GM23338 (cell line): ENCODE data around the gene CGA. TPM values are rescaled to one million over a fixed set of nuclear protein-coding genes. Genes with fewer than 3 reads are reported as not detected.
A peak's percentile ranks its signal among the peaks of the same experiment; 100 is the strongest.

Experiments
- ATAC-seq: fragments of 200-7000 bp; cut with Tn5 transposase; 3 replicates; pipeline ENCODE4 v1.9.1; 2020
- DNase-seq: peaks from one replicate; pipeline ENCODE4 v3.0.0-alpha.2; 2015; ENCODE audit warnings: low spot score
- H2AFZ ChIP-seq: fragments of 200-600 bp; sonication (generic); 2 replicates; pipeline ENCODE4 v1.8.0; 2016; ENCODE audit warnings: antibody characterized with exemption, mild to moderate bottlenecking, moderate library complexity
- H3F3A ChIP-seq: fragments of 200-600 bp; sonication (generic); replicated peaks from 2 replicates; pipeline ENCODE4 v1.8.0; 2017; ENCODE audit warnings: antibody characterized with exemption, mixed run types, low read depth
- H3K27ac ChIP-seq: fragments of 200-600 bp; sonication (generic); 2 replicates; pipeline ENCODE4 v1.6.1; 2016; ENCODE audit warnings: low read depth
- H3K27me3 ChIP-seq: fragments of 200-600 bp; sonication (generic); 2 replicates; pipeline ENCODE4 v1.8.0; 2016; ENCODE audit warnings: mild to moderate bottlenecking, mixed run types, moderate library complexity; ENCODE audit not compliant: insufficient read depth
- H3K36me3 ChIP-seq: fragments of 200-600 bp; sonication (generic); 2 replicates; pipeline ENCODE4 v1.8.0; 2016; ENCODE audit warnings: mild to moderate bottlenecking; ENCODE audit not compliant: insufficient read depth
- H3K4me1 ChIP-seq: fragments of 200-600 bp; sonication (generic); 2 replicates; pipeline ENCODE4 v1.8.0; 2016; ENCODE audit warnings: mild to moderate bottlenecking, moderate library complexity; ENCODE audit not compliant: insufficient read depth
- H3K4me2 ChIP-seq: fragments of 200-600 bp; sonication (generic); 2 replicates; pipeline ENCODE4 v1.7.1; 2017; ENCODE audit warnings: mixed run types
- H3K4me3 ChIP-seq: fragments of 200-600 bp; sonication (generic); 2 replicates; pipeline ENCODE4 v1.6.1; 2016; ENCODE audit warnings: mixed run types
- H3K79me2 ChIP-seq: fragments of 200-600 bp; sonication (generic); replicated peaks from 2 replicates; pipeline ENCODE4 v1.8.0; 2017; ENCODE audit warnings: mild to moderate bottlenecking; ENCODE audit not compliant: insufficient read depth
- H3K9me2 ChIP-seq: fragments of 200-600 bp; sonication (generic); 2 replicates; pipeline ENCODE4 v1.8.0; 2017; ENCODE audit not compliant: insufficient read depth
- H4K20me1 ChIP-seq: fragments of 200-600 bp; sonication (generic); replicated peaks from 2 replicates; pipeline ENCODE4 v1.8.0; 2017; ENCODE audit warnings: mild to moderate bottlenecking; ENCODE audit not compliant: insufficient read depth
- H3K27ac Mint-ChIP-seq: 2 replicates; pipeline ENCODE4 v1.8.0; 2020; ENCODE audit warnings: inconsistent platforms, mild to moderate bottlenecking, moderate library complexity, mixed read lengths
- H3K27me3 Mint-ChIP-seq: 3 replicates; pipeline ENCODE4 v1.8.0; 2022; ENCODE audit warnings: low read depth, mild to moderate bottlenecking, moderate library complexity, mixed read lengths, inconsistent platforms; ENCODE audit not compliant: insufficient read depth, poor library complexity
- H3K36me3 Mint-ChIP-seq: 3 replicates; pipeline ENCODE4 v1.8.0; 2021; ENCODE audit warnings: low read depth, mild to moderate bottlenecking, inconsistent platforms, moderate library complexity, mixed read lengths
- H3K4me1 Mint-ChIP-seq: 3 replicates; pipeline ENCODE4 v1.8.0; 2020; ENCODE audit warnings: mild to moderate bottlenecking, inconsistent platforms, mixed read lengths
- H3K4me3 Mint-ChIP-seq: 3 replicates; pipeline ENCODE4 v1.8.0; 2021; ENCODE audit warnings: moderate library complexity, mild to moderate bottlenecking, inconsistent platforms, mixed read lengths
- H3K9me3 Mint-ChIP-seq: 3 replicates; pipeline ENCODE4 v1.8.0; 2020; ENCODE audit warnings: moderate library complexity, mild to moderate bottlenecking, inconsistent platforms, mixed read lengths
- CREB1 ChIP-seq: fragments of 250-450 bp; sonication (Bioruptor Pico); IDR thresholded peaks from 2 replicates; pipeline ENCODE4 v1.5.0; 2020; ENCODE audit warnings: low read depth, mild to moderate bottlenecking, moderate library complexity
- EZH2 ChIP-seq: fragments of 200-600 bp; sonication (generic); IDR thresholded peaks from one replicate; pipeline ENCODE4 v1.8.0; 2017; ENCODE audit warnings: antibody characterized with exemption, mild to moderate bottlenecking, low read depth; ENCODE audit not compliant: unreplicated experiment
- EZH2phosphoT487 ChIP-seq: fragments of 200-600 bp; sonication (generic); IDR thresholded peaks from one replicate; pipeline ENCODE4 v1.8.1; 2018; ENCODE audit warnings: antibody characterized with exemption; ENCODE audit not compliant: unreplicated experiment
- JUNB ChIP-seq: IDR thresholded peaks from one replicate; pipeline ENCODE4 v1.6.1; 2016; ENCODE audit warnings: antibody characterized with exemption; ENCODE audit not compliant: unreplicated experiment
- NANOG ChIP-seq: IDR thresholded peaks from 2 replicates; pipeline ENCODE4 v1.6.1; 2016; ENCODE audit warnings: antibody characterized with exemption, borderline replicate concordance
- POLR2AphosphoS5 ChIP-seq: IDR thresholded peaks from 2 replicates; pipeline ENCODE4 v1.6.1; 2016; ENCODE audit warnings: antibody characterized with exemption, low read depth
- STAT1 ChIP-seq: IDR thresholded peaks from one replicate; pipeline ENCODE4 v1.6.1; 2016; ENCODE audit warnings: antibody characterized with exemption; ENCODE audit not compliant: unreplicated experiment
- ZNF114 ChIP-seq: fragments of 250-450 bp; sonication (Bioruptor Pico); IDR thresholded peaks from 2 replicates; pipeline ENCODE4 v1.5.0; 2020; ENCODE audit warnings: mild to moderate bottlenecking, moderate library complexity
- ZNF331 ChIP-seq: fragments of 250-450 bp; sonication (Bioruptor Pico); IDR thresholded peaks from 2 replicates; pipeline ENCODE4 v1.5.0; 2020; ENCODE audit warnings: low read depth, mild to moderate bottlenecking, moderate library complexity
- polyA plus RNA-seq: library from polyadenylated mRNA; unstranded; fragments of >200 nt; fragmentation: Nextera tagmentation; extraction: Ambion mirVana; gene quantifications from 2 replicates; pipeline ENCODE4 v1.2.1, GENCODE V29; 2016
- total RNA-seq: library from RNA; depleted of rRNA; stranded (reverse); fragments of >200 nt; shearing (Covaris generic); gene quantifications from 2 replicates; pipeline ENCODE4 v1.2.3, GENCODE V29; 2014
- TF ChIP-seq, protein P1 (sequence below): fragments of 250-450 bp; sonication (Bioruptor Pico); IDR thresholded peaks from 2 replicates; pipeline ENCODE4 v1.5.0; 2020; ENCODE audit warnings: mild to moderate bottlenecking, moderate library complexity
- TF ChIP-seq, protein P2 (sequence below), 2 experiments: fragments of 200-600 bp in 1 of 2; sonication (generic) in 1 of 2; conservative IDR thresholded peaks; 2 replicates each; pipeline versions ENCODE4 v1.5.1 to v1.6.1; 2016 to 2017; ENCODE audit warnings: antibody characterized with exemption in 2 of 2, low read depth in 2 of 2, mild to moderate bottlenecking in 2 of 2, moderate library complexity in 1 of 2
- TF ChIP-seq, protein P3 (sequence below): IDR thresholded peaks from 2 replicates; pipeline ENCODE4 v1.6.1; 2016; ENCODE audit warnings: antibody characterized with exemption

CGA gene
- total and polyA plus RNA-seq, 2 experiments from 2014 or later: not detected

DNA sequence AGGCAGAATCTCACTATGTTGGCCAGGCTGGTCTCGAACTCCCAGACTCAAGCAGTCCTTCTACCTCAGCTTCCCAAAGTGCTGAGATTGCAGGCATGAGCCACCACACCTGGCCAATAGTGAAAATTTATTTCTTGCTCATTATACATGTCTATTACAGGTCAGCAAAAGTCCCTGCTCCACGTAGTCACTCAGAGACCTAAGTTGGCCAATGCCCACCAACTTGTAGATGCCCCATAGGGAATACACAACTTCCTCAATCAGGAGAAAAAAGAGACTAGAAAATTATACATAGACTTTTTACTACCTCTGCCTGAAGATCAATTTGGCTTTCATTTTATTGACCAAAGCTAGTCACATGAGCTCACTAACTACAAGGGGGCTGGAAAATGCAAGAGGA is 22.0 kb upstream of the CGA start (continued):
- TF ChIP-seq, protein P1, sequence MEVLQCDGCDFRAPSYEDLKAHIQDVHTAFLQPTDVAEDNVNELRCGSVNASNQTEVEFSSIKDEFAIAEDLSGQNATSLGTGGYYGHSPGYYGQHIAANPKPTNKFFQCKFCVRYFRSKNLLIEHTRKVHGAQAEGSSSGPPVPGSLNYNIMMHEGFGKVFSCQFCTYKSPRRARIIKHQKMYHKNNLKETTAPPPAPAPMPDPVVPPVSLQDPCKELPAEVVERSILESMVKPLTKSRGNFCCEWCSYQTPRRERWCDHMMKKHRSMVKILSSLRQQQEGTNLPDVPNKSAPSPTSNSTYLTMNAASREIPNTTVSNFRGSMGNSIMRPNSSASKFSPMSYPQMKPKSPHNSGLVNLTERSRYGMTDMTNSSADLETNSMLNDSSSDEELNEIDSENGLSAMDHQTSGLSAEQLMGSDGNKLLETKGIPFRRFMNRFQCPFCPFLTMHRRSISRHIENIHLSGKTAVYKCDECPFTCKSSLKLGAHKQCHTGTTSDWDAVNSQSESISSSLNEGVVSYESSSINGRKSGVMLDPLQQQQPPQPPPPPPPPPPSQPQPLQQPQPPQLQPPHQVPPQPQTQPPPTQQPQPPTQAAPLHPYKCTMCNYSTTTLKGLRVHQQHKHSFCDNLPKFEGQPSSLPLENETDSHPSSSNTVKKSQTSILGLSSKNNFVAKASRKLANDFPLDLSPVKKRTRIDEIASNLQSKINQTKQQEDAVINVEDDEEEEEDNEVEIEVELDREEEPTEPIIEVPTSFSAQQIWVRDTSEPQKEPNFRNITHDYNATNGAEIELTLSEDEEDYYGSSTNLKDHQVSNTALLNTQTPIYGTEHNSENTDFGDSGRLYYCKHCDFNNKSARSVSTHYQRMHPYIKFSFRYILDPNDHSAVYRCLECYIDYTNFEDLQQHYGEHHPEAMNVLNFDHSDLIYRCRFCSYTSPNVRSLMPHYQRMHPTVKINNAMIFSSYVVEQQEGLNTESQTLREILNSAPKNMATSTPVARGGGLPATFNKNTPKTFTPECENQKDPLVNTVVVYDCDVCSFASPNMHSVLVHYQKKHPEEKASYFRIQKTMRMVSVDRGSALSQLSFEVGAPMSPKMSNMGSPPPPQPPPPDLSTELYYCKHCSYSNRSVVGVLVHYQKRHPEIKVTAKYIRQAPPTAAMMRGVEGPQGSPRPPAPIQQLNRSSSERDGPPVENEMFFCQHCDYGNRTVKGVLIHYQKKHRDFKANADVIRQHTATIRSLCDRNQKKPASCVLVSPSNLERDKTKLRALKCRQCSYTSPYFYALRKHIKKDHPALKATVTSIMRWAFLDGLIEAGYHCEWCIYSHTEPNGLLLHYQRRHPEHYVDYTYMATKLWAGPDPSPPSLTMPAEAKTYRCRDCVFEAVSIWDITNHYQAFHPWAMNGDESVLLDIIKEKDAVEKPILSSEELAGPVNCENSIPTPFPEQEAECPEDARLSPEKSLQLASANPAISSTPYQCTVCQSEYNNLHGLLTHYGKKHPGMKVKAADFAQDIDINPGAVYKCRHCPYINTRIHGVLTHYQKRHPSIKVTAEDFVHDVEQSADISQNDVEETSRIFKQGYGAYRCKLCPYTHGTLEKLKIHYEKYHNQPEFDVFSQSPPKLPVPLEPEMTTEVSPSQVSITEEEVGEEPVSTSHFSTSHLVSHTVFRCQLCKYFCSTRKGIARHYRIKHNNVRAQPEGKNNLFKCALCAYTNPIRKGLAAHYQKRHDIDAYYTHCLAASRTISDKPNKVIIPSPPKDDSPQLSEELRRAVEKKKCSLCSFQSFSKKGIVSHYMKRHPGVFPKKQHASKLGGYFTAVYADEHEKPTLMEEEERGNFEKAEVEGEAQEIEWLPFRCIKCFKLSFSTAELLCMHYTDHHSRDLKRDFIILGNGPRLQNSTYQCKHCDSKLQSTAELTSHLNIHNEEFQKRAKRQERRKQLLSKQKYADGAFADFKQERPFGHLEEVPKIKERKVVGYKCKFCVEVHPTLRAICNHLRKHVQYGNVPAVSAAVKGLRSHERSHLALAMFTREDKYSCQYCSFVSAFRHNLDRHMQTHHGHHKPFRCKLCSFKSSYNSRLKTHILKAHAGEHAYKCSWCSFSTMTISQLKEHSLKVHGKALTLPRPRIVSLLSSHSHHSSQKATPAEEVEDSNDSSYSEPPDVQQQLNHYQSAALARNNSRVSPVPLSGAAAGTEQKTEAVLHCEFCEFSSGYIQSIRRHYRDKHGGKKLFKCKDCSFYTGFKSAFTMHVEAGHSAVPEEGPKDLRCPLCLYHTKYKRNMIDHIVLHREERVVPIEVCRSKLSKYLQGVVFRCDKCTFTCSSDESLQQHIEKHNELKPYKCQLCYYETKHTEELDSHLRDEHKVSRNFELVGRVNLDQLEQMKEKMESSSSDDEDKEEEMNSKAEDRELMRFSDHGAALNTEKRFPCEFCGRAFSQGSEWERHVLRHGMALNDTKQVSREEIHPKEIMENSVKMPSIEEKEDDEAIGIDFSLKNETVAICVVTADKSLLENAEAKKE (CRISPR knock-in tag): no peak
- TF ChIP-seq EZH2phosphoT487 (no peak), STAT1 (no peak), EZH2 (no peak), CREB1 (CRISPR knock-in tag) (no peak)
- TF ChIP-seq, protein P2, sequence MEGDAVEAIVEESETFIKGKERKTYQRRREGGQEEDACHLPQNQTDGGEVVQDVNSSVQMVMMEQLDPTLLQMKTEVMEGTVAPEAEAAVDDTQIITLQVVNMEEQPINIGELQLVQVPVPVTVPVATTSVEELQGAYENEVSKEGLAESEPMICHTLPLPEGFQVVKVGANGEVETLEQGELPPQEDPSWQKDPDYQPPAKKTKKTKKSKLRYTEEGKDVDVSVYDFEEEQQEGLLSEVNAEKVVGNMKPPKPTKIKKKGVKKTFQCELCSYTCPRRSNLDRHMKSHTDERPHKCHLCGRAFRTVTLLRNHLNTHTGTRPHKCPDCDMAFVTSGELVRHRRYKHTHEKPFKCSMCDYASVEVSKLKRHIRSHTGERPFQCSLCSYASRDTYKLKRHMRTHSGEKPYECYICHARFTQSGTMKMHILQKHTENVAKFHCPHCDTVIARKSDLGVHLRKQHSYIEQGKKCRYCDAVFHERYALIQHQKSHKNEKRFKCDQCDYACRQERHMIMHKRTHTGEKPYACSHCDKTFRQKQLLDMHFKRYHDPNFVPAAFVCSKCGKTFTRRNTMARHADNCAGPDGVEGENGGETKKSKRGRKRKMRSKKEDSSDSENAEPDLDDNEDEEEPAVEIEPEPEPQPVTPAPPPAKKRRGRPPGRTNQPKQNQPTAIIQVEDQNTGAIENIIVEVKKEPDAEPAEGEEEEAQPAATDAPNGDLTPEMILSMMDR (conservative IDR thresholded peaks at IDR 0.05; ENCODE audit: low read depth in 2 of 2): no peak

DNA sequence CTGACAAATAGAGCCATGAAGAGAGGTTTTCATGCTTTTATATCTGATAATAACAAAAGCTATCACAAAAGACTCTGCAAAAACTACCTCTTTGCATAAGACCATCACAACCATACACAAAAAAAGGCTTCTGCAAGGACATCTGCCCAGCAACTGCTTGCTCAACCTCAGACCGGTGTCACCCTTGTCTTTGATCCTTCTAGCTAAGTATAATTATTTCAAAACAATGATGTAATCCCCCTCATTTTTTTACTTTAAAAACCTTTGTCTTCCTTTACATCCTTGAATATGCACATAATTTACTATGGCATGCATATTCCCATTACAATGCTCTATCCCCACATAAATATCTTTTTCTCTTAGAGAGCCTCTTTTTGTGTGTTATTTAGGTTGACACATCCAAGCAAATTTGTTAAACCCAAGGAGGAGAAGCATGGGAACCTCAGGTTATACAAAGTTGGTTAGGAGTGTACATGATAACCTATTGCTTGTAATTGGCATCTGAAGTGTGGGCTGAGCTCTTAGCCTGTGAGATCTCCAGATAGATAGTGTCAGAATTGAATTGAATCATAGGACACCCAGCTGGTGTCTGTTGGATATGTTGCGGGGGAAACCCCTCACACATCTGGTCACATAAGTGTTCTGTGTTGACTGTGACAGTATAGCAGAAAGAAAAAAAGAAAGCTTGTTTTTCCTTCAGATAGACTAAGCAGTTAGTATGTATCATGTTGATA is 20.7 kb upstream of the CGA start:
- Mint-ChIP-seq H3K4me1 (peaks cover 25% of the 10 kb centered on the region), H3K27me3 (peaks cover 4% of the 10 kb centered on the region), H3K36me3 (no peaks in the 10 kb centered on the region), H3K27ac (peak overlapping the region; percentile 82), H3K9me3 (no peaks in the 10 kb centered on the region), H3K4me3 (no peak overlapping the region; the same call in 2 of the 3 replicates)
- Histone ChIP-seq H3K79me2 (no peaks in the 10 kb centered on the region), H3K36me3 (no peaks in the 10 kb centered on the region), H2AFZ (no peak overlapping the region; the same call in 1 of the 2 replicates), H3K4me2 (peak overlapping the region; percentile 3), H3K27me3 (no peaks in the 10 kb centered on the region), H3K9me2 (no peaks in the 10 kb centered on the region), H3K4me3 (no peak overlapping the region), H4K20me1 (no peaks in the 10 kb centered on the region), H3K27ac (peak overlapping the region; percentile 40), H3K4me1 (peaks cover 19% of the 10 kb centered on the region), H3F3A (no peaks in the 10 kb centered on the region)
- ATAC-seq: no peak; the same call in 2 of the 3 replicates
- DNase-seq: peak; percentile 38
- TF ChIP-seq JUNB (no peak), ZNF114 (no peak), POLR2AphosphoS5 (no peak), EZH2 (no peak), EZH2phosphoT487 (no peak), ZNF331 (no peak), NANOG (no peak), STAT1 (no peak)
- TF ChIP-seq, protein P3, sequence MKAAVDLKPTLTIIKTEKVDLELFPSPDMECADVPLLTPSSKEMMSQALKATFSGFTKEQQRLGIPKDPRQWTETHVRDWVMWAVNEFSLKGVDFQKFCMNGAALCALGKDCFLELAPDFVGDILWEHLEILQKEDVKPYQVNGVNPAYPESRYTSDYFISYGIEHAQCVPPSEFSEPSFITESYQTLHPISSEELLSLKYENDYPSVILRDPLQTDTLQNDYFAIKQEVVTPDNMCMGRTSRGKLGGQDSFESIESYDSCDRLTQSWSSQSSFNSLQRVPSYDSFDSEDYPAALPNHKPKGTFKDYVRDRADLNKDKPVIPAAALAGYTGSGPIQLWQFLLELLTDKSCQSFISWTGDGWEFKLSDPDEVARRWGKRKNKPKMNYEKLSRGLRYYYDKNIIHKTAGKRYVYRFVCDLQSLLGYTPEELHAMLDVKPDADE: no peak
